IPS-15b (cell line): ENCODE results near the gene TGIF2.
"Not testable (repeated sequence)": the region's sequence is repeated elsewhere in the genome, so short reads cannot be mapped to it uniquely, and the experiment has no call there.

ENCODE experiments used
- H3K27me3 ChIP-seq: one replicate; pipeline ENCODE4 v1.6.1; 2013; ENCODE audit warnings: low read length; ENCODE audit not compliant: control insufficient read depth, insufficient read depth
- H3K36me3 ChIP-seq: one replicate; pipeline ENCODE4 v1.6.1; 2013; ENCODE audit warnings: low read length; ENCODE audit not compliant: control insufficient read depth, insufficient read depth
- H3K4me1 ChIP-seq: one replicate; pipeline ENCODE4 v1.6.1; 2013; ENCODE audit warnings: mild to moderate bottlenecking, low read length; ENCODE audit not compliant: control insufficient read depth, insufficient read depth
- H3K4me3 ChIP-seq: one replicate; pipeline ENCODE4 v1.5.1; 2013; ENCODE audit warnings: low read depth, low read length
- H3K9ac ChIP-seq: one replicate; pipeline ENCODE4 v1.6.1; 2013; ENCODE audit warnings: low read depth, mild to moderate bottlenecking, low read length
- H3K9me3 ChIP-seq: one replicate; pipeline ENCODE4 v1.6.1; 2013; ENCODE audit warnings: mild to moderate bottlenecking, low read length; ENCODE audit not compliant: control insufficient read depth, insufficient read depth

Gene TGIF2

GRCh38 chr20:36549628-36549941, 23.8 kb upstream of the TGIF2 start:
- Histone ChIP-seq H3K4me1 (no peaks in the 10 kb centered on the region), H3K9ac (no peak overlapping the region), H3K27me3 (no peaks in the 10 kb centered on the region), H3K36me3 (peaks cover 12% of the 10 kb centered on the region), H3K9me3 (no peaks in the 10 kb centered on the region), H3K4me3 (no peak overlapping the region)

GRCh38 chr20:36549942-36550789, 23.2 kb upstream of the TGIF2 start:
- no peak overlapping the region for H3K9ac ChIP-seq
- no peaks in the 10 kb centered on the region for H3K27me3 ChIP-seq
- no peak overlapping the region for H3K4me3 ChIP-seq
- no peaks in the 10 kb centered on the region for H3K4me1 ChIP-seq
- H3K9me3 ChIP-seq = no peaks in the 10 kb centered on the region
- peaks cover 12% of the 10 kb centered on the region for H3K36me3 ChIP-seq

- H3K4me3 ChIP-seq = no peak overlapping the region
- no peaks in the 10 kb centered on the region for H3K27me3 ChIP-seq
- peaks cover 12% of the 10 kb centered on the region for H3K36me3 ChIP-seq
- H3K4me1 ChIP-seq = no peaks in the 10 kb centered on the region
- H3K9ac ChIP-seq = no peak overlapping the region
- no peaks in the 10 kb centered on the region for H3K9me3 ChIP-seq
Measured at GRCh38 chr20:36550790-36551299, 22.6 kb upstream of the TGIF2 start.

- Histone ChIP-seq H3K36me3 (no peaks in the 10 kb centered on the region), H3K27me3 (no peaks in the 10 kb centered on the region), H3K9ac (no peak overlapping the region), H3K4me1 (peaks cover 2% of the 10 kb centered on the region), H3K9me3 (no peaks in the 10 kb centered on the region), H3K4me3 (no peak overlapping the region)
Measured at GRCh38 chr20:36555248-36555647, 18.1 kb upstream of the TGIF2 start.

GRCh38 chr20:36562724-36563123, 10.7 kb upstream of the TGIF2 start:
- Histone ChIP-seq H3K27me3 (no peaks in the 10 kb centered on the region), H3K36me3 (no peaks in the 10 kb centered on the region), H3K4me1 (peaks cover 9% of the 10 kb centered on the region), H3K9me3 (no peaks in the 10 kb centered on the region), H3K9ac (peak overlapping the region; percentile 32), H3K4me3 (no peak overlapping the region)

GRCh38 chr20:36563374-36563773, 10.0 kb upstream of the TGIF2 start:
- H3K36me3 ChIP-seq = no peaks in the 10 kb centered on the region
- H3K9ac ChIP-seq = no peak overlapping the region
- peaks cover 9% of the 10 kb centered on the region for H3K4me1 ChIP-seq
- H3K4me3 ChIP-seq = no peak overlapping the region
- H3K9me3 ChIP-seq = no peaks in the 10 kb centered on the region
- no peaks in the 10 kb centered on the region for H3K27me3 ChIP-seq

DNA sequence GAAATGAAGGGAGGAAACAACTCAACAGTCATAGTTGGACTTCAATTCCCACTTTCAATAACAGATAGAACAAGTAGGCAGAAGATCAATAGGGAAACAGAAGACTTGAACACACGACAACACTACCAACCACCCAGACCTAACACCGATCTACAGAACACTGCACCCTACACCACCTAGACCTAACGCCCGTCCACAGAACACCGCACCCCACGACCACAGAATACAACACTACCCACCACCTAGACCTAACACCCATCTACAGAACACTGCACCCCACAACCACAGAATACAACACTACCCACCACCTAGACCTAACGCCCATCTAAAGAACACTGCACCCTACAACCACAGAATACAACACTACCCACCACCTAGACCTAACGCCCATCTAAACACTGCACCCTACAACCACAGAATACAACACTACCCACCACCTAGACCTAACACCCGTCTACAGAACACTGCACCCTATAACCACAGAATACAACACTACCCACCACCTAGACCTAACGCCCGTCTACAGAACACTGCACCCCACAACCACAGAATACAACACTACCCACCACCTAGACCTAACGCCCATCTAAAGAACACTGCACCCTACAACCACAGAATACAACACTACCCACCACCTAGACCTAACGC, 9.2 kb upstream of the TGIF2 start:
- H3K9me3 ChIP-seq, H3K9ac ChIP-seq, H3K4me3 ChIP-seq, H3K4me1 ChIP-seq, H3K36me3 ChIP-seq, H3K27me3 ChIP-seq: not testable (repeated sequence)

DNA sequence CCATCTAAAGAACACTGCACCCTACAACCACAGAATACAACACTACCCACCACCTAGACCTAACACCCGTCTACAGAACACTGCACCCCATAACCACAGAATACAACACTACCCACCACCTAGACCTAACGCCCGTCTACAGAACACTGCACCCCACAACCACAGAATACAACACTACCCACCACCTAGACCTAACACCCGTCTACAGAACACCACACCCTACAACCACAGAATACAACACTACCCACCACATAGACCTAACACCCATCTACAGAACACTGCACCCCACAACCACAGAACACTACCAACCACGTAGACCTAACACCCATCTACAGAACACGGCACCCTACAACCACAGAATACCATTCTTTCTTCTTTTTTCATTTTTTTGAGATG, 8.7 kb upstream of the TGIF2 start:
- not testable (repeated sequence) for H3K27me3 ChIP-seq, H3K9me3 ChIP-seq, H3K36me3 ChIP-seq, H3K4me3 ChIP-seq, H3K9ac ChIP-seq
- peaks cover 12% of the 10 kb centered on the region for H3K4me1 ChIP-seq

DNA sequence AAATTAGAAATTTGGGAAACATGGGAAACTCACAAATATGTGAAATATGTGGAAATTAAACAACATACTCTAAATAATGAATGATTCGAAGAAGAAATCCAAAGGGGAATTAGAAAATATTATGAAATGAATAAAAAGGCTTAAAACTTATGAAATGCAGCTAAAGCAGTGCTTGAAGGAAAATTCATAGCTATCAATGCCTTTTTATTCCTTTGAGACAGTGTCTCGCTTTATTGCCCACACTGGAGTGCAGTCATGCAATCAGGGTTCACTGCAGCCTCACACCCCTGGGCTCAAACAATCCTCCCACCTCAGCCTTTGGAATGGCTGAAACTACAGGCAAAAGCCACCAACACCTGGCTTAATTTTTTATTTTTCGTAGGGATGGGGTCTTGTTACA, 7.9 kb upstream of the TGIF2 start:
- H3K27me3 ChIP-seq = no peaks in the 10 kb centered on the region
- H3K9ac ChIP-seq = no peak overlapping the region
- H3K9me3 ChIP-seq = no peaks in the 10 kb centered on the region
- H3K4me3 ChIP-seq = no peak overlapping the region
- no peaks in the 10 kb centered on the region for H3K36me3 ChIP-seq
- H3K4me1 ChIP-seq = peaks cover 12% of the 10 kb centered on the region

GRCh38 chr20:36569847-36570429, 3.5 kb upstream of the TGIF2 start:
- H3K9me3 ChIP-seq = no peaks in the 10 kb centered on the region
- H3K4me3 ChIP-seq = no peak overlapping the region
- H3K4me1 ChIP-seq = peaks cover 6% of the 10 kb centered on the region
- no peak overlapping the region for H3K9ac ChIP-seq
- H3K27me3 ChIP-seq = no peaks in the 10 kb centered on the region
- no peaks in the 10 kb centered on the region for H3K36me3 ChIP-seq

- Histone ChIP-seq H3K36me3 (no peaks in the 10 kb centered on the region), H3K9me3 (no peaks in the 10 kb centered on the region), H3K27me3 (no peaks in the 10 kb centered on the region), H3K9ac (peak overlapping the region; percentile 79), H3K4me3 (peak overlapping the region; percentile 65), H3K4me1 (peaks cover 6% of the 10 kb centered on the region)
Measured at GRCh38 chr20:36571564-36572504, 1.6 kb upstream of the TGIF2 start.
